ENCODE data around the gene SEC14L2.
"Not testable (repeated sequence)": the region's sequence is repeated elsewhere in the genome, so short reads cannot be mapped to it uniquely, and the experiment has no call there.

SEC14L2 gene

GRCh38 chr22:30435674-30436126, 38.9 kb downstream of the SEC14L2 start:
- Histone ChIP-seq H3K4me1 (ENCODE audit: insufficient read depth, low read length) (peaks cover 3% of the 10 kb centered on the region; the same call in 1 of the 2 replicates), H3K9ac (ENCODE audit: low read depth, low read length) (no peak overlapping the region), H3K36me3 (ENCODE audit: insufficient read depth, low read length) (no peaks in the 10 kb centered on the region)

GRCh38 chr22:30436196-30436595, 39.4 kb downstream of the SEC14L2 start:
- Histone ChIP-seq H3K9me3 (ENCODE audit: control insufficient read depth, insufficient read depth, low read length) (no peaks in the 10 kb centered on the region), H3K9ac (ENCODE audit: low read depth, low read length) (no peak overlapping the region), H3K4me1 (ENCODE audit: insufficient read depth, low read length) (peaks cover 3% of the 10 kb centered on the region; the same call in 1 of the 2 replicates), H3K36me3 (ENCODE audit: insufficient read depth, low read length) (no peaks in the 10 kb centered on the region)

More at GRCh38 chr22:30435674-30436126, 38.9 kb downstream of the SEC14L2 start:
- no peaks in the 10 kb centered on the region for H3K9me3 ChIP-seq (ENCODE audit: control insufficient read depth, insufficient read depth, low read length)

- Histone ChIP-seq H3K36me3 (ENCODE audit: insufficient read depth, low read length) (no peaks in the 10 kb centered on the region), H3K4me1 (ENCODE audit: insufficient read depth, low read length) (peaks cover 3% of the 10 kb centered on the region; the same call in 1 of the 2 replicates), H3K9me3 (ENCODE audit: control insufficient read depth, insufficient read depth, low read length) (no peaks in the 10 kb centered on the region), H3K9ac (ENCODE audit: low read depth, low read length) (no peak overlapping the region)
Measured at GRCh38 chr22:30438559-30438958, 41.7 kb downstream of the SEC14L2 start.

GRCh38 chr22:30439226-30439625, 42.4 kb downstream of the SEC14L2 start:
- no peak overlapping the region for H3K9ac ChIP-seq (ENCODE audit: low read depth, low read length)
- H3K36me3 ChIP-seq (ENCODE audit: insufficient read depth, low read length), result no peaks in the 10 kb centered on the region
- peaks cover 3% of the 10 kb centered on the region; the same call in 1 of the 2 replicates for H3K4me1 ChIP-seq (ENCODE audit: insufficient read depth, low read length)
- no peaks in the 10 kb centered on the region for H3K9me3 ChIP-seq (ENCODE audit: control insufficient read depth, insufficient read depth, low read length)

- H3K36me3 ChIP-seq (ENCODE audit: insufficient read depth, low read length), result no peaks in the 10 kb centered on the region
- H3K9me3 ChIP-seq (ENCODE audit: control insufficient read depth, insufficient read depth, low read length), result no peaks in the 10 kb centered on the region
- H3K4me1 ChIP-seq (ENCODE audit: insufficient read depth, low read length), result peaks cover 3% of the 10 kb centered on the region; the same call in 1 of the 2 replicates
- no peak overlapping the region for H3K9ac ChIP-seq (ENCODE audit: low read depth, low read length)
Measured at GRCh38 chr22:30439836-30440235, 43.0 kb downstream of the SEC14L2 start.

- peaks cover under 1% of the 10 kb centered on the region; the same call in 1 of the 2 replicates for H3K4me1 ChIP-seq (ENCODE audit: insufficient read depth, low read length)
- H3K9ac ChIP-seq (ENCODE audit: low read depth, low read length), result no peak overlapping the region
- H3K9me3 ChIP-seq (ENCODE audit: control insufficient read depth, insufficient read depth, low read length), result no peaks in the 10 kb centered on the region
- H3K36me3 ChIP-seq (ENCODE audit: insufficient read depth, low read length), result no peaks in the 10 kb centered on the region
Measured at GRCh38 chr22:30441088-30441487, 44.3 kb downstream of the SEC14L2 start.

- H3K36me3 ChIP-seq (ENCODE audit: insufficient read depth, low read length), result no peaks in the 10 kb centered on the region
- H3K9me3 ChIP-seq (ENCODE audit: control insufficient read depth, insufficient read depth, low read length), result no peaks in the 10 kb centered on the region
- no peaks in the 10 kb centered on the region for H3K4me1 ChIP-seq (ENCODE audit: insufficient read depth, low read length)
- H3K9ac ChIP-seq (ENCODE audit: low read depth, low read length), result no peak overlapping the region; the same call in 1 of the 2 replicates
Measured at GRCh38 chr22:30444632-30445437, 48.0 kb downstream of the SEC14L2 start.

GRCh38 chr22:30445438-30446145, 48.8 kb downstream of the SEC14L2 start:
- Histone ChIP-seq H3K36me3 (ENCODE audit: insufficient read depth, low read length) (no peaks in the 10 kb centered on the region), H3K4me1 (ENCODE audit: insufficient read depth, low read length) (no peaks in the 10 kb centered on the region), H3K9me3 (ENCODE audit: control insufficient read depth, insufficient read depth, low read length) (no peaks in the 10 kb centered on the region), H3K9ac (ENCODE audit: low read depth, low read length) (no peak overlapping the region)

- Histone ChIP-seq H3K9ac (ENCODE audit: low read depth, low read length) (no peak overlapping the region), H3K4me1 (ENCODE audit: insufficient read depth, low read length) (no peaks in the 10 kb centered on the region), H3K36me3 (ENCODE audit: insufficient read depth, low read length) (no peaks in the 10 kb centered on the region), H3K9me3 (ENCODE audit: control insufficient read depth, insufficient read depth, low read length) (no peaks in the 10 kb centered on the region)
Measured at GRCh38 chr22:30447656-30448055, 50.8 kb downstream of the SEC14L2 start.

- not testable (repeated sequence) for H3K9ac ChIP-seq (ENCODE audit: low read depth, low read length); H3K36me3 ChIP-seq (ENCODE audit: insufficient read depth, low read length); H3K9me3 ChIP-seq (ENCODE audit: control insufficient read depth, insufficient read depth, low read length); H3K4me1 ChIP-seq (ENCODE audit: insufficient read depth, low read length)
Measured at GRCh38 chr22:30451488-30451887, 54.7 kb downstream of the SEC14L2 start.

- no peaks in the 10 kb centered on the region for H3K9me3 ChIP-seq (ENCODE audit: control insufficient read depth, insufficient read depth, low read length)
- no peaks in the 10 kb centered on the region for H3K4me1 ChIP-seq (ENCODE audit: insufficient read depth, low read length)
- H3K9ac ChIP-seq (ENCODE audit: low read depth, low read length), result no peak overlapping the region
- no peaks in the 10 kb centered on the region for H3K36me3 ChIP-seq (ENCODE audit: insufficient read depth, low read length)
Measured at GRCh38 chr22:30452861-30453260, 56.0 kb downstream of the SEC14L2 start.

GRCh38 chr22:30453731-30454510, 57.1 kb downstream of the SEC14L2 start:
- H3K4me1 ChIP-seq (ENCODE audit: insufficient read depth, low read length), result no peaks in the 10 kb centered on the region

GRCh38 chr22:30455075-30455840, 58.4 kb downstream of the SEC14L2 start:
- no peaks in the 10 kb centered on the region for H3K9me3 ChIP-seq (ENCODE audit: control insufficient read depth, insufficient read depth, low read length)
- H3K4me1 ChIP-seq (ENCODE audit: insufficient read depth, low read length), result no peaks in the 10 kb centered on the region
- no peaks in the 10 kb centered on the region for H3K36me3 ChIP-seq (ENCODE audit: insufficient read depth, low read length)
- H3K9ac ChIP-seq (ENCODE audit: low read depth, low read length), result no peak overlapping the region

More at GRCh38 chr22:30453731-30454510, 57.1 kb downstream of the SEC14L2 start:
- Histone ChIP-seq H3K9ac (ENCODE audit: low read depth, low read length) (no peak overlapping the region), H3K9me3 (ENCODE audit: control insufficient read depth, insufficient read depth, low read length) (no peaks in the 10 kb centered on the region), H3K36me3 (ENCODE audit: insufficient read depth, low read length) (no peaks in the 10 kb centered on the region)
